GM18505 (cell line): ENCODE measurements around the gene ZNF500.

Source experiments
- ATAC-seq: cut with Tn5 transposase; IDR thresholded peaks from one replicate; pipeline ENCODE4 v1.9.1; 2021; ENCODE audit not compliant: unreplicated experiment
- POLR2A ChIP-seq: IDR thresholded peaks from 4 replicates; pipeline ENCODE4 v1.6.1; 2011; ENCODE audit warnings: borderline replicate concordance; ENCODE audit not compliant: insufficient read depth, insufficient read length; ENCODE audit errors: extremely low read depth

ZNF500 gene

GRCh38 chr16:4766875-4767628 lies at the start of gene ZNF500:
ZNF500 (minus strand) TSS chr16:4767162; CDS start chr16:4765978, 1,184 bp downstream.
- ATAC-seq = peak; percentile 85
- TF ChIP-seq POLR2A = peak; percentile 75

- no peak for TF ChIP-seq POLR2A
- ATAC-seq = no peak
Measured at GRCh38 chr16:4814542-4815173, 47.7 kb upstream of the ZNF500 start.

GRCh38 chr16:4814046-4814445 lies 47.1 kb upstream of the ZNF500 start:
- no peak for TF ChIP-seq POLR2A
- ATAC-seq = no peak

GRCh38 chr16:4813251-4814003 lies 46.5 kb upstream of the ZNF500 start:
- no peak for TF ChIP-seq POLR2A
- ATAC-seq = no peak

- TF ChIP-seq POLR2A = no peak
- no peak for ATAC-seq
Measured at GRCh38 chr16:4811773-4812172, 44.8 kb upstream of the ZNF500 start.

- TF ChIP-seq POLR2A = no peak
- ATAC-seq = no peak
Measured at GRCh38 chr16:4811242-4811641, 44.3 kb upstream of the ZNF500 start.

- no peak for ATAC-seq
- no peak for TF ChIP-seq POLR2A
Measured at GRCh38 chr16:4806280-4806679, 39.3 kb upstream of the ZNF500 start.

GRCh38 chr16:4805231-4805630 lies 38.3 kb upstream of the ZNF500 start:
- no peak for ATAC-seq
- no peak for TF ChIP-seq POLR2A

- TF ChIP-seq POLR2A = no peak
- no peak for ATAC-seq
Measured at GRCh38 chr16:4803898-4804762, 37.2 kb upstream of the ZNF500 start.

- no peak for ATAC-seq
- no peak for TF ChIP-seq POLR2A
Measured at GRCh38 chr16:4803401-4803844, 36.5 kb upstream of the ZNF500 start.

GRCh38 chr16:4802659-4803287 lies 35.8 kb upstream of the ZNF500 start:
- TF ChIP-seq POLR2A = peak; percentile 35
- peak; percentile 86 for ATAC-seq

GRCh38 chr16:4801962-4802658 lies 35.1 kb upstream of the ZNF500 start, which contains the start of gene ROGDI:
ROGDI (minus strand) TSS chr16:4802633; CDS start chr16:4802571, 62 bp downstream.
- peak; percentile 29 for TF ChIP-seq POLR2A
- ATAC-seq = peak; percentile 55
